ENCODE data around the gene EEF2.
"Not testable (repeated sequence)": the region's sequence is repeated elsewhere in the genome, so short reads cannot be mapped to it uniquely, and the experiment has no call there.

The EEF2 gene

GRCh38 chr19:3944018-3944721 is 41.1 kb downstream of the EEF2 start:
- DNase-seq = no peak

GRCh38 chr19:3942790-3943409 is 42.4 kb downstream of the EEF2 start:
- no peak for DNase-seq

DNA sequence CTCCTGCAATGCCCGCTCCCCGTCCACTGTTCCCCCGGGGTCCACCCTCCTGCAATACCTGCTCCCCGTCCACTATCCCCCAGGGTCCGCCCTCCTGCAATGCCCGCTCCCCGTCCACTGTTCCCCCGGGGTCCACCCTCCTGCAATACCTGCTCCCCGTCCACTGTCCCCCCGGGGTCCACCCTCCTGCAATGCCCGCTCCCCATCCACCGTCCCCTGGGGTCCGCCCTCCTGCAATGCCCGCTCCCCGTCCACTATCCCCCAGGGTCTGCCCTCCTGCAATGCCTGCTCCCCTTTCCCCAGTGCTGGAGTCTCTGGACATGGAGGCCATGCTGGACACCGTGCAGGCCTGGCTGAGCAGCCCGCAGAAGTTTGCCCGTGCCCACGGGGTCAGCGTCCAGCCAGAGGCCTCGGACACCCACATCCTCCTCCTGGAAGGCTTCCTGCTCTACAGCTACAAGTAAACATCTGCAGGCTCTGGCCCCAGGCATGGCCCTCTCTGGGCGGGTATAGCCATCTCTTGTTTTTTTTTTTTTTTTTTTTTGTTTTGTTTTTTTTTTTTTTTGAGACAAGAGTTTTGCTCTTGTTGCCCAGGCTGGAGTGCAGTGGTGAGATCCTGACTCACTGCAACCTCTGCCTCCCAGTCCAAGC is 46.8 kb downstream of the EEF2 start:
- not testable (repeated sequence) for DNase-seq

DNA sequence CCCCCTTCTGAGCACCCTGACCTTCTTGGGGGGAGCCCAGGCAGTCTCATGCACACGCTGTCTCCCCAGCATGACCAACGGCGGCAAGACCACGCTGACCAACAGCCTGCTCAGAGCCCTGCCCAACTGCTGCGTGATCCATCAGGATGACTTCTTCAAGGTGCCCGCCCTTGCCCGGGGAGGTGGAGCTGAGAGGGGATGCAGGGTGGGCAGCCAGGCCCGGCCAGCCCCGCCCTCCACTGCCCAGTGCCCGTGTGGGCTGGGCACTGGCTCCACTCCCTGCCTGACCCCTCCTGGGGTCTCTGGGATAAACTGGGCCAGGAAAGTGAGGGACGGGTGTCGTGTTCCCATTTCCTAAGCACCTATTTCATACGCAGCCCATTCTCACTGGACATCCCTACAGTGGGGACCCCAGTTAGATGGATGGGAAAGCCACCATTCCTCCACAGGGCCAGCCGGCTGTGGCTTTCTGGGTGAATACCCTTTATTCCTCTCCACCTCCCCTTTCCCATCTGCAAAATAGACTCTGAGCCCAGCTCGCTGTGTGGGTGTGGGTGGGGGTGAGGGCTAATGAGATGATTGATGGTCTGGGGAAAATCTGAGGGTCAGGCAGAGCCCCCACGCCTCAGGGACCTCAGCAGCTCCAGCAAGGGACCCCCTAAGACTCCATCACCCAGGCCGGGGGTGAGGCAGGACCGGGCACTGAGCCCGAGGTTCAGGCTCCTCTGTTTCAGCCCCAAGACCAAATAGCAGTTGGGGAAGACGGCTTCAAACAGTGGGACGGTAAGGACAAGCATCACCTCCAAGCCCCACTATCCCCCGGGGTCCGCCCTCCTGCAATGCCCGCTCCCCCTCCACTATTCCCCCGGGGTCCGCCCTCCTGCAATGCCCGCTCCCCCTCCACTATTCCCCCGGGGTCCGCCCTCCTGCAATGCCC is 48.5 kb downstream of the EEF2 start:
- no peak for DNase-seq

GRCh38 chr19:3932931-3933810 is 52.1 kb downstream of the EEF2 start, which contains the start of gene NMRK2:
Gene NMRK2 (plus strand): TSS chr19:3933069. CDS start chr19:3933672, 603 bp downstream.
- DNase-seq = no peak

DNA sequence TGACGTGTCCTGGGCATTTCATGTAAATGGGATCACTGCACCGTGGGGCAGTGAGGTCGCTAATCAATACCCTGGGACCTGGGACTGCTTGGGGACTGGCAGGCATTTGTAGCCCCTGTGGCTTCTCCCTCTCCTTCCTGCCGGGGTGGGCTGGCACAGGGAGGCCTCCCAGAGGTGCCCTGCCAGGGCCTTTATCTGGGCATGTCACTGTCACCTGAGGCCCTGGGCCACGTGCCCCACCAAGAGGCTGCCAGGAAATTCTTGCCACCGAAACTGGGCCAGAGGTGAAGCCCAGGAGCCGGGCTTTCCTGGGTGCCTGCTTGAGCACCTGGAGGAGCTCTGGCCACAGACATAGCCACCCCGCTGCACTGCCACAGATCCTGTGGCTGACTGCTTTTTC is 54.2 kb downstream of the EEF2 start:
- no peak for DNase-seq

All from activated naive CD4-positive, alpha-beta T cell (primary cell).